ENCODE measurements around the gene GALNS. TPM values are rescaled to one million over a fixed set of nuclear protein-coding genes. Genes with fewer than 3 reads are reported as not detected.

GALNS gene
- total RNA-seq, 1 experiment from 2014 or later, result 29.5 TPM

DNA sequence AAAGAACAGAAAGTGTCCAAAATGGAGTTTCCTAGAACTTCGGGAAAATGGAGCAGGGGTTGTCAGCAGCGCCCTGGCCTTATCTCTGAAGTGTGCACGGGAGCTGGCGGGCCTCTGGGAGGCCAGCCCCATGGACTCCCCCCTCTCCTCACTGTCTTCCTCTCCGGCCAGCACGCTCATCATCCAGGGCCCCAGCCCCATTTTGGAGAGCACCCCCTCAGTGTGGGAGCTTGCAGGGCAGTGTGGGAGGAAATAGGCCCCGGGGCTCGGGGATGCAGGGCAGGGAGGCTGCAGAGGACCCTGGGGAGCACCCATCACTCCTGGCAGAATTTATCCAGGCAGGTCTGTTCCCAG is 14.6 kb upstream of the GALNS start:
- POLR2A ChIA-PET, result no interaction called here

DNA sequence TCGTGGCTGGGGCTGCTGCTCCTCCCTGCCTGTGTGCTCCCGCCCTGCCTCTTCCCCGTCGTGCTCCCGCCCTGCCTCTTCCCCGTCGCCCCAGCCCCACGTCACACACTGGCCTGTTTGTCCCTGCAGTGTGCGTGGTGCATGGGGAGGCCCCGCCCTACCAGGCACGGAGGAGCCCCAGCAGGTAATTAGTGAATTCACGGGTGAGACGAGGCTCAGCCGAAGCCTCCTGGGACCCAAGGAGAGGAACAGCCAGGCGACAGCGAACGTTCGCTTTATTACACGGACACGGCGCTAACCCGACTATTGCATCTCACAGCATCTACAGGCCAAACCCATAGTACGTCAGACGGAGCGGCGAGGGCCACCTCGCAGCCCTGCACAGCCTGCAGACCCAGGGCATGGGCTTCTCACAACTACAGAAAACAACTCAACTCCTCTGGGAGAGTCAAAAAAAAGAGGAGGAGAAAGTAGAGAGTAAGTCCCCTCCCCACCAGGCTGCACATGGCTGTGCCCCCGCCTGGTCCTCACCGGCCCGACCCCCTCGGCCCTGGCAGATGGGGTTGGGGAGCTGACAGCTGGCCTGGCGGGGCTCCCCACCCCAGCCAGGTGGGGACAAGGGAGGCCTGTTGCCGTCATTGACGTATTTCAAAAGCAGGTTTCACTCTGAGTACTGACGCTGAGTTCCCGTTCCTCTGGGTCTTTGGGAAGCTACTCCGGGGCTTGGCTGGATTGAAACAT is 14.0 kb upstream of the GALNS start:
- H3K4me1 Mint-ChIP-seq, result no peaks in the 10 kb centered on the region
- H3K27me3 Mint-ChIP-seq (ENCODE audit: low read depth), result no peaks in the 10 kb centered on the region
- no peak overlapping the region for H3K27ac Mint-ChIP-seq
- CTCF ChIA-PET, result interaction anchor here (1.5 kb wide), 1 partner anchor 297 kb away, joined by 4 read pairs; no protein-coding TSS in a partner anchor
- DNase-seq (ENCODE audit: low spot score) (no peak), ATAC-seq (no peak)
- H3K4me3 Mint-ChIP-seq, result no peak overlapping the region
- POLR2A ChIA-PET, result no interaction called here
- H3K36me3 Mint-ChIP-seq, result no peaks in the 10 kb centered on the region
- H3K9me3 Mint-ChIP-seq, result no peaks in the 10 kb centered on the region
- TF ChIP-seq SP1 (CRISPR knock-in tag; conservative IDR thresholded peaks at IDR 0.05), result no peak
- TF ChIP-seq, protein P1, sequence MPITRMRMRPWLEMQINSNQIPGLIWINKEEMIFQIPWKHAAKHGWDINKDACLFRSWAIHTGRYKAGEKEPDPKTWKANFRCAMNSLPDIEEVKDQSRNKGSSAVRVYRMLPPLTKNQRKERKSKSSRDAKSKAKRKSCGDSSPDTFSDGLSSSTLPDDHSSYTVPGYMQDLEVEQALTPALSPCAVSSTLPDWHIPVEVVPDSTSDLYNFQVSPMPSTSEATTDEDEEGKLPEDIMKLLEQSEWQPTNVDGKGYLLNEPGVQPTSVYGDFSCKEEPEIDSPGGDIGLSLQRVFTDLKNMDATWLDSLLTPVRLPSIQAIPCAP (CRISPR knock-in tag; IDR thresholded peaks at IDR 0.05), result no peak
- TF ChIP-seq, protein P2, sequence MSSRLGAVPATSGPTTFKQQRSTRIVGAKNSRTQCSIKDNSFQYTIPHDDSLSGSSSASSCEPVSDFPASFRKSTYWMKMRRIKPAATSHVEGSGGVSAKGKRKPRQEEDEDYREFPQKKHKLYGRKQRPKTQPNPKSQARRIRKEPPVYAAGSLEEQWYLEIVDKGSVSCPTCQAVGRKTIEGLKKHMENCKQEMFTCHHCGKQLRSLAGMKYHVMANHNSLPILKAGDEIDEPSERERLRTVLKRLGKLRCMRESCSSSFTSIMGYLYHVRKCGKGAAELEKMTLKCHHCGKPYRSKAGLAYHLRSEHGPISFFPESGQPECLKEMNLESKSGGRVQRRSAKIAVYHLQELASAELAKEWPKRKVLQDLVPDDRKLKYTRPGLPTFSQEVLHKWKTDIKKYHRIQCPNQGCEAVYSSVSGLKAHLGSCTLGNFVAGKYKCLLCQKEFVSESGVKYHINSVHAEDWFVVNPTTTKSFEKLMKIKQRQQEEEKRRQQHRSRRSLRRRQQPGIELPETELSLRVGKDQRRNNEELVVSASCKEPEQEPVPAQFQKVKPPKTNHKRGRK (CRISPR knock-in tag; IDR thresholded peaks at IDR 0.05; ENCODE audit: borderline replicate concordance), result no peak
- TF ChIP-seq GRHL2 (CRISPR knock-in tag; IDR thresholded peaks at IDR 0.05; ENCODE audit: insufficient replicate concordance, severe bottlenecking), result no peak
- no peak for TF ChIP-seq MYBL2 (CRISPR knock-in tag; IDR thresholded peaks at IDR 0.05)
- TF ChIP-seq ZNF423 (CRISPR knock-in tag; IDR thresholded peaks at IDR 0.05), result no peak
- TF ChIP-seq, protein P3, sequence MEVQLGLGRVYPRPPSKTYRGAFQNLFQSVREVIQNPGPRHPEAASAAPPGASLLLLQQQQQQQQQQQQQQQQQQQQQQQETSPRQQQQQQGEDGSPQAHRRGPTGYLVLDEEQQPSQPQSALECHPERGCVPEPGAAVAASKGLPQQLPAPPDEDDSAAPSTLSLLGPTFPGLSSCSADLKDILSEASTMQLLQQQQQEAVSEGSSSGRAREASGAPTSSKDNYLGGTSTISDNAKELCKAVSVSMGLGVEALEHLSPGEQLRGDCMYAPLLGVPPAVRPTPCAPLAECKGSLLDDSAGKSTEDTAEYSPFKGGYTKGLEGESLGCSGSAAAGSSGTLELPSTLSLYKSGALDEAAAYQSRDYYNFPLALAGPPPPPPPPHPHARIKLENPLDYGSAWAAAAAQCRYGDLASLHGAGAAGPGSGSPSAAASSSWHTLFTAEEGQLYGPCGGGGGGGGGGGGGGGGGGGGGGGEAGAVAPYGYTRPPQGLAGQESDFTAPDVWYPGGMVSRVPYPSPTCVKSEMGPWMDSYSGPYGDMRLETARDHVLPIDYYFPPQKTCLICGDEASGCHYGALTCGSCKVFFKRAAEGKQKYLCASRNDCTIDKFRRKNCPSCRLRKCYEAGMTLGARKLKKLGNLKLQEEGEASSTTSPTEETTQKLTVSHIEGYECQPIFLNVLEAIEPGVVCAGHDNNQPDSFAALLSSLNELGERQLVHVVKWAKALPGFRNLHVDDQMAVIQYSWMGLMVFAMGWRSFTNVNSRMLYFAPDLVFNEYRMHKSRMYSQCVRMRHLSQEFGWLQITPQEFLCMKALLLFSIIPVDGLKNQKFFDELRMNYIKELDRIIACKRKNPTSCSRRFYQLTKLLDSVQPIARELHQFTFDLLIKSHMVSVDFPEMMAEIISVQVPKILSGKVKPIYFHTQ (CRISPR knock-in tag; IDR thresholded peaks at IDR 0.05), result no peak
- no peak for TF ChIP-seq TEAD1 (CRISPR knock-in tag; IDR thresholded peaks at IDR 0.05)

More for the DNA sequence above, 14.6 kb upstream of the GALNS start:
- CTCF ChIA-PET, result interaction anchor here (1.5 kb wide), 1 partner anchor 296 kb away, joined by 4 read pairs; no protein-coding TSS in a partner anchor
- TF ChIP-seq, protein P4, sequence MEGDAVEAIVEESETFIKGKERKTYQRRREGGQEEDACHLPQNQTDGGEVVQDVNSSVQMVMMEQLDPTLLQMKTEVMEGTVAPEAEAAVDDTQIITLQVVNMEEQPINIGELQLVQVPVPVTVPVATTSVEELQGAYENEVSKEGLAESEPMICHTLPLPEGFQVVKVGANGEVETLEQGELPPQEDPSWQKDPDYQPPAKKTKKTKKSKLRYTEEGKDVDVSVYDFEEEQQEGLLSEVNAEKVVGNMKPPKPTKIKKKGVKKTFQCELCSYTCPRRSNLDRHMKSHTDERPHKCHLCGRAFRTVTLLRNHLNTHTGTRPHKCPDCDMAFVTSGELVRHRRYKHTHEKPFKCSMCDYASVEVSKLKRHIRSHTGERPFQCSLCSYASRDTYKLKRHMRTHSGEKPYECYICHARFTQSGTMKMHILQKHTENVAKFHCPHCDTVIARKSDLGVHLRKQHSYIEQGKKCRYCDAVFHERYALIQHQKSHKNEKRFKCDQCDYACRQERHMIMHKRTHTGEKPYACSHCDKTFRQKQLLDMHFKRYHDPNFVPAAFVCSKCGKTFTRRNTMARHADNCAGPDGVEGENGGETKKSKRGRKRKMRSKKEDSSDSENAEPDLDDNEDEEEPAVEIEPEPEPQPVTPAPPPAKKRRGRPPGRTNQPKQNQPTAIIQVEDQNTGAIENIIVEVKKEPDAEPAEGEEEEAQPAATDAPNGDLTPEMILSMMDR (IDR thresholded peaks at IDR 0.05), result no peak
- TF ChIP-seq, protein P5, sequence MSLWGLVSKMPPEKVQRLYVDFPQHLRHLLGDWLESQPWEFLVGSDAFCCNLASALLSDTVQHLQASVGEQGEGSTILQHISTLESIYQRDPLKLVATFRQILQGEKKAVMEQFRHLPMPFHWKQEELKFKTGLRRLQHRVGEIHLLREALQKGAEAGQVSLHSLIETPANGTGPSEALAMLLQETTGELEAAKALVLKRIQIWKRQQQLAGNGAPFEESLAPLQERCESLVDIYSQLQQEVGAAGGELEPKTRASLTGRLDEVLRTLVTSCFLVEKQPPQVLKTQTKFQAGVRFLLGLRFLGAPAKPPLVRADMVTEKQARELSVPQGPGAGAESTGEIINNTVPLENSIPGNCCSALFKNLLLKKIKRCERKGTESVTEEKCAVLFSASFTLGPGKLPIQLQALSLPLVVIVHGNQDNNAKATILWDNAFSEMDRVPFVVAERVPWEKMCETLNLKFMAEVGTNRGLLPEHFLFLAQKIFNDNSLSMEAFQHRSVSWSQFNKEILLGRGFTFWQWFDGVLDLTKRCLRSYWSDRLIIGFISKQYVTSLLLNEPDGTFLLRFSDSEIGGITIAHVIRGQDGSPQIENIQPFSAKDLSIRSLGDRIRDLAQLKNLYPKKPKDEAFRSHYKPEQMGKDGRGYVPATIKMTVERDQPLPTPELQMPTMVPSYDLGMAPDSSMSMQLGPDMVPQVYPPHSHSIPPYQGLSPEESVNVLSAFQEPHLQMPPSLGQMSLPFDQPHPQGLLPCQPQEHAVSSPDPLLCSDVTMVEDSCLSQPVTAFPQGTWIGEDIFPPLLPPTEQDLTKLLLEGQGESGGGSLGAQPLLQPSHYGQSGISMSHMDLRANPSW (CRISPR knock-in tag; conservative IDR thresholded peaks at IDR 0.05; ENCODE audit: low read depth), result no peak
- TF ChIP-seq ZNF219 (CRISPR knock-in tag; IDR thresholded peaks at IDR 0.05; ENCODE audit: borderline replicate concordance) (no peak), ZNF396 (CRISPR knock-in tag; IDR thresholded peaks at IDR 0.05; ENCODE audit: borderline replicate concordance) (no peak), TEAD4 (CRISPR knock-in tag; IDR thresholded peaks at IDR 0.05) (no peak), NFYB (CRISPR knock-in tag; conservative IDR thresholded peaks at IDR 0.05; ENCODE audit: low read depth) (no peak), TP53 (CRISPR knock-in tag; IDR thresholded peaks at IDR 0.05) (no peak), ZNF423 (CRISPR knock-in tag; IDR thresholded peaks at IDR 0.05) (no peak), ZNF317 (CRISPR knock-in tag; IDR thresholded peaks at IDR 0.05; ENCODE audit: borderline replicate concordance, low read depth) (no peak), ZBTB21 (CRISPR knock-in tag; IDR thresholded peaks at IDR 0.05; ENCODE audit: borderline replicate concordance) (no peak), MYBL2 (CRISPR knock-in tag; IDR thresholded peaks at IDR 0.05) (no peak), GRHL2 (CRISPR knock-in tag; IDR thresholded peaks at IDR 0.05; ENCODE audit: insufficient replicate concordance, severe bottlenecking) (no peak), SMAD4 (CRISPR knock-in tag; IDR thresholded peaks at IDR 0.05) (no peak), NR2C2 (CRISPR knock-in tag; IDR thresholded peaks at IDR 0.05) (no peak), FOXK1 (CRISPR knock-in tag; IDR thresholded peaks at IDR 0.05) (no peak)
- TF ChIP-seq, protein P6, sequence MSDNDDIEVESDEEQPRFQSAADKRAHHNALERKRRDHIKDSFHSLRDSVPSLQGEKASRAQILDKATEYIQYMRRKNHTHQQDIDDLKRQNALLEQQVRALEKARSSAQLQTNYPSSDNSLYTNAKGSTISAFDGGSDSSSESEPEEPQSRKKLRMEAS (CRISPR knock-in tag; IDR thresholded peaks at IDR 0.05), result no peak
- TF ChIP-seq, protein P7, sequence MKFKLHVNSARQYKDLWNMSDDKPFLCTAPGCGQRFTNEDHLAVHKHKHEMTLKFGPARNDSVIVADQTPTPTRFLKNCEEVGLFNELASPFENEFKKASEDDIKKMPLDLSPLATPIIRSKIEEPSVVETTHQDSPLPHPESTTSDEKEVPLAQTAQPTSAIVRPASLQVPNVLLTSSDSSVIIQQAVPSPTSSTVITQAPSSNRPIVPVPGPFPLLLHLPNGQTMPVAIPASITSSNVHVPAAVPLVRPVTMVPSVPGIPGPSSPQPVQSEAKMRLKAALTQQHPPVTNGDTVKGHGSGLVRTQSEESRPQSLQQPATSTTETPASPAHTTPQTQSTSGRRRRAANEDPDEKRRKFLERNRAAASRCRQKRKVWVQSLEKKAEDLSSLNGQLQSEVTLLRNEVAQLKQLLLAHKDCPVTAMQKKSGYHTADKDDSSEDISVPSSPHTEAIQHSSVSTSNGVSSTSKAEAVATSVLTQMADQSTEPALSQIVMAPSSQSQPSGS (CRISPR knock-in tag; IDR thresholded peaks at IDR 0.05; ENCODE audit: borderline replicate concordance, low read depth), result no peak
- TF ChIP-seq, protein P8, sequence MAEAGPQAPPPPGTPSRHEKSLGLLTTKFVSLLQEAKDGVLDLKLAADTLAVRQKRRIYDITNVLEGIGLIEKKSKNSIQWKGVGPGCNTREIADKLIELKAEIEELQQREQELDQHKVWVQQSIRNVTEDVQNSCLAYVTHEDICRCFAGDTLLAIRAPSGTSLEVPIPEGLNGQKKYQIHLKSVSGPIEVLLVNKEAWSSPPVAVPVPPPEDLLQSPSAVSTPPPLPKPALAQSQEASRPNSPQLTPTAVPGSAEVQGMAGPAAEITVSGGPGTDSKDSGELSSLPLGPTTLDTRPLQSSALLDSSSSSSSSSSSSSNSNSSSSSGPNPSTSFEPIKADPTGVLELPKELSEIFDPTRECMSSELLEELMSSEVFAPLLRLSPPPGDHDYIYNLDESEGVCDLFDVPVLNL (CRISPR knock-in tag; IDR thresholded peaks at IDR 0.05; ENCODE audit: borderline replicate concordance, low read depth), result no peak
- Mint-ChIP-seq H3K4me1 (no peaks in the 10 kb centered on the region), H3K27me3 (ENCODE audit: low read depth) (no peaks in the 10 kb centered on the region), H3K36me3 (no peaks in the 10 kb centered on the region), H3K4me3 (no peak overlapping the region), H3K27ac (no peak overlapping the region), H3K9me3 (no peaks in the 10 kb centered on the region)
- DNase-seq (ENCODE audit: low spot score) (no peak), ATAC-seq (no peak)
